KMS-11 (cell line): ENCODE data around the gene CDX4.

Experiments used
- H2AFZ ChIP-seq: fragments of 200-600 bp; sonication (generic); 2 replicates; pipeline ENCODE4 v1.6.1; 2016; ENCODE audit warnings: antibody characterized with exemption, mixed run types, low read depth
- H3K27ac ChIP-seq: fragments of 200-600 bp; sonication (generic); 2 replicates; pipeline ENCODE4 v1.6.1; 2016; ENCODE audit warnings: mild to moderate bottlenecking, mixed run types
- H3K27me3 ChIP-seq: fragments of 200-600 bp; sonication (generic); 2 replicates; pipeline ENCODE4 v1.6.1; 2017; ENCODE audit warnings: mild to moderate bottlenecking, low read depth, mixed run types, moderate library complexity; ENCODE audit not compliant: insufficient read depth
- H3K36me3 ChIP-seq: fragments of 200-600 bp; sonication (generic); 2 replicates; pipeline ENCODE4 v1.6.1; 2017; ENCODE audit warnings: mild to moderate bottlenecking, mixed run types; ENCODE audit not compliant: insufficient read depth
- H3K4me1 ChIP-seq: fragments of 200-600 bp; sonication (generic); 2 replicates; pipeline ENCODE4 v1.6.1; 2016; ENCODE audit warnings: mild to moderate bottlenecking, low read depth, mixed run types; ENCODE audit not compliant: poor library complexity, severe bottlenecking
- H3K4me2 ChIP-seq: fragments of 200-600 bp; sonication (generic); 2 replicates; pipeline ENCODE4 v1.7.0; 2016; ENCODE audit warnings: mild to moderate bottlenecking, mixed run types
- H3K4me3 ChIP-seq: fragments of 200-600 bp; sonication (generic); IDR thresholded peaks from 2 replicates; pipeline ENCODE4 v1.6.1; 2017; ENCODE audit warnings: low read depth, low read length, mixed read lengths; ENCODE audit not compliant: insufficient read depth
- H3K79me2 ChIP-seq: fragments of 200-600 bp; sonication (generic); 2 replicates; pipeline ENCODE4 v1.6.1; 2016; ENCODE audit warnings: low read depth, mixed run types; ENCODE audit not compliant: insufficient read depth
- H3K9ac ChIP-seq: fragments of 200-600 bp; sonication (generic); 2 replicates; pipeline ENCODE4 v1.6.1; 2016; ENCODE audit warnings: mild to moderate bottlenecking, mixed run types
- H4K20me1 ChIP-seq: fragments of 200-600 bp; sonication (generic); 2 replicates; pipeline ENCODE4 v1.6.1; 2016; ENCODE audit warnings: mild to moderate bottlenecking, mixed run types; ENCODE audit not compliant: insufficient read depth
- CTCF ChIP-seq: fragments of 200-600 bp; sonication (generic); conservative IDR thresholded peaks from 2 replicates; pipeline ENCODE4 v1.6.1; 2017; ENCODE audit warnings: low read depth, mild to moderate bottlenecking, antibody characterized with exemption, low read length, moderate library complexity, mixed read lengths

The CDX4 gene, protein sequence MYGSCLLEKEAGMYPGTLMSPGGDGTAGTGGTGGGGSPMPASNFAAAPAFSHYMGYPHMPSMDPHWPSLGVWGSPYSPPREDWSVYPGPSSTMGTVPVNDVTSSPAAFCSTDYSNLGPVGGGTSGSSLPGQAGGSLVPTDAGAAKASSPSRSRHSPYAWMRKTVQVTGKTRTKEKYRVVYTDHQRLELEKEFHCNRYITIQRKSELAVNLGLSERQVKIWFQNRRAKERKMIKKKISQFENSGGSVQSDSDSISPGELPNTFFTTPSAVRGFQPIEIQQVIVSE

GRCh38 chrX:73446831-73447230, at the start of gene CDX4:
Gene CDX4, plus strand, starts transcription at chrX:73447053. Its CDS starts 201 bp downstream, at chrX:73447254.
- H2AFZ ChIP-seq = no peak within 1 kb of the TSS
- H3K27me3 ChIP-seq = no peaks in the 10 kb centered on the region
- H4K20me1 ChIP-seq = no peaks in the 10 kb centered on the region
- H3K4me1 ChIP-seq = no peaks in the 10 kb centered on the region
- no peak within 1 kb of the TSS for H3K4me2 ChIP-seq
- no peak for TF ChIP-seq CTCF
- H3K27ac ChIP-seq = no peak within 1 kb of the TSS
- no peak within 1 kb of the TSS for H3K9ac ChIP-seq
- no peaks in the 10 kb centered on the region for H3K79me2 ChIP-seq
- no peak within 1 kb of the TSS for H3K4me3 ChIP-seq
- no peaks in the 10 kb centered on the region for H3K36me3 ChIP-seq

DNA sequence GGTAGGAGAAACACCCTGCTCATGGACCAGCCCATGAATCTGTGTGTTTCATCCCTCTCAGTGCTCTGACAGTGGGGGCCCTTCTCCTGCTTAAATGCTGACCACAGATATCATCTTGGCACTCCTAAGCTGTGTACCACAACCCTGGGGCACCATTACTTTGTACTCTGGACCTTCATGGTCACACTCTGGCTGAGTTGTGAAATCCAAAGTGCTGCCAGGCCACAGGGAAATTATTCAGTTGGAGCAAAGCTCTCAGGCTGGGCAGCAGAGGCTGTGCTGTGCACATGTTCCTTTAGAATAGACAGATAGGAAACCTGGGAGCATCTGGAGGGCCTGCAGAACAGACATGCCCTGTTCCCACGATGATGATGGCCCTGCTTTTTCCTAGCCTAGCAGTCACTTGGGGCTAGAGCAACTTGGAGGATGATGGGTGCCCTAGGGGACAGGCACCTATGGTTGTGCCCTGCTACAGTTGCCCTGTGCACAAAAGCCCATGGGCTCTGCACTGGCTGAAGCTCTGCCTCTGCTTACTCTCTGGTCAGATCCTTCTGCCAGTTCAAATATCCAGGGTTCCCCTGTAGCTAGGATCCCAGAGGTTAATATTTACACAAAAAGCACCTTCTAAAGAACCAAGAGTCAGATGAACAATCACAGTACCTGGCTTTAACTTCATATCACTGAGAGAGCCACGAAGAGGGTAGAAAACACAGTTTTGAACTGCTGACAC, 48.5 kb upstream of the CDX4 start:
- TF ChIP-seq CTCF = no peak
- no peak overlapping the region for H3K4me2 ChIP-seq
- H4K20me1 ChIP-seq = no peaks in the 10 kb centered on the region
- H3K4me1 ChIP-seq = no peaks in the 10 kb centered on the region
- no peak overlapping the region for H2AFZ ChIP-seq
- no peak overlapping the region for H3K27ac ChIP-seq
- H3K27me3 ChIP-seq = no peaks in the 10 kb centered on the region
- H3K36me3 ChIP-seq = no peaks in the 10 kb centered on the region
- H3K79me2 ChIP-seq = no peaks in the 10 kb centered on the region
- no peak overlapping the region for H3K4me3 ChIP-seq
- H3K9ac ChIP-seq = no peak overlapping the region

DNA sequence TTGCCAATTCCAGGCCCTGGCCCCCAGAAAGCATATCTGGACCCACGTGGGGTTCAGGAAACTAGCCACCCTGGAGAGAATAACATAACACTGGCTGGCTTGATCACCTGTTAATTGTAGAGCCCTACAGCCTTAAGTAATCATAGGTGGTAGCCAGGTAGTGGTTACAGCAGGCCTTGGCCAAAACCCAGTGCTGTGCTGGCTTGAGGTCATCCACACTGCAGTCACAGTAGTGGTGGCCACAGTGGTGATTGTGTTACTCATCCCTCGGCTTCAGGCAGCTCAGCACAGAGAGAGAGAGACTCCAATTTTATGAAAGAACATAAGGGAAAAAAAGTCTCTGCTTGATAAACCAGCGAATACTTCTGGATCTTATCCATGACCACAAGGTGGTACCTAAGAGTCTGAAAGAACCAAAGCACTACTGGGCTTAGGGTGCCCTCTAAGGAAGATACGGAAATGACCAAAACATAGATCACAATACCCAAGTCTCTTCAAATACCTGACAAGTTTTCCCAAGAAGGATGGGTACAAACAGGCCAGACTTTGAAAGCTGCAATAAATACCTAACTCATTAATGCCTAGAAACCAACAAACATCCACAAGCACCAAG, 46.6 kb upstream of the CDX4 start:
- H3K4me2 ChIP-seq = no peak overlapping the region
- no peak overlapping the region for H2AFZ ChIP-seq
- H3K27ac ChIP-seq = no peak overlapping the region
- TF ChIP-seq CTCF = no peak
- H3K36me3 ChIP-seq = no peaks in the 10 kb centered on the region
- no peaks in the 10 kb centered on the region for H3K27me3 ChIP-seq
- H3K9ac ChIP-seq = no peak overlapping the region
- no peak overlapping the region for H3K4me3 ChIP-seq
- H3K79me2 ChIP-seq = no peaks in the 10 kb centered on the region
- no peaks in the 10 kb centered on the region for H4K20me1 ChIP-seq
- no peaks in the 10 kb centered on the region for H3K4me1 ChIP-seq

DNA sequence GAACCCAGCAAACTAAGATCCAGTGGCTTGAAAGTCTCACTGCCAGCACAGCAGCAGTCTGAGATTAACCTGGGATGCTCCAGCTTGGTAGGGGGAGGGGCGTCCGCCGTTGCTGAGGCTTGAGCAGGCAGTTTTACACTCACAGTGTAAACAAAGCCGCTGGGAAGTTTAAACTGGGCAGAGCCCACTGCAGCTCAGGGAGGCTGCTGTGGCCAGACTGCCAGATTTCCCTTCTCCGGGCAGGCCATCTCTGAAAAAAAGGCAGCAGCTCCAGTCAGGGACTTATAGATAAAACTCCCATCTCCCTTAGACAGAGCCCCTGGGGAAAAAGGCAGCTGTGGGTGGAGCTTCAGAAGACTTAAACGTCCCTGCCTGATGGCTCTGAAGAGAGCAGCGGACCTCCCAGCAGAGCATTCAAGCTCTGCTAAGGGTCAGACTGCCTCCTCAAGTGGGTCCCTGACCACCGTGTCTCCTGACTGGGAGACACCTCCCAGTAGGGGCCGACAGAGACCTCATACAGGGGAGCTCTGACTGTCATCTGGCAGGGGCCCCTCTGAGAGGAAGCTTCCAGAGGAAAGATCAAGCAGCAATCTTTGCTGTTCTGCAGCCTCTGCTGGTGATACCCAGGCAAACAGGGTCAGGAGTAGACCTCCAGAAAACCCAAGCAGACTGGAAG, 45.1 kb upstream of the CDX4 start:
- H3K4me2 ChIP-seq = no peak overlapping the region
- H4K20me1 ChIP-seq = no peaks in the 10 kb centered on the region
- H3K36me3 ChIP-seq = no peaks in the 10 kb centered on the region
- no peak overlapping the region for H2AFZ ChIP-seq
- H3K4me3 ChIP-seq = no peak overlapping the region
- no peak overlapping the region for H3K27ac ChIP-seq
- H3K27me3 ChIP-seq = no peaks in the 10 kb centered on the region
- no peak overlapping the region for H3K9ac ChIP-seq
- no peak for TF ChIP-seq CTCF
- no peaks in the 10 kb centered on the region for H3K4me1 ChIP-seq
- no peaks in the 10 kb centered on the region for H3K79me2 ChIP-seq
